ENCODE measurements around the gene CDH13.

GRCh38 chr16:82987767-82988166, 361.0 kb downstream of the CDH13 start:
- TF ChIP-seq, protein P1, sequence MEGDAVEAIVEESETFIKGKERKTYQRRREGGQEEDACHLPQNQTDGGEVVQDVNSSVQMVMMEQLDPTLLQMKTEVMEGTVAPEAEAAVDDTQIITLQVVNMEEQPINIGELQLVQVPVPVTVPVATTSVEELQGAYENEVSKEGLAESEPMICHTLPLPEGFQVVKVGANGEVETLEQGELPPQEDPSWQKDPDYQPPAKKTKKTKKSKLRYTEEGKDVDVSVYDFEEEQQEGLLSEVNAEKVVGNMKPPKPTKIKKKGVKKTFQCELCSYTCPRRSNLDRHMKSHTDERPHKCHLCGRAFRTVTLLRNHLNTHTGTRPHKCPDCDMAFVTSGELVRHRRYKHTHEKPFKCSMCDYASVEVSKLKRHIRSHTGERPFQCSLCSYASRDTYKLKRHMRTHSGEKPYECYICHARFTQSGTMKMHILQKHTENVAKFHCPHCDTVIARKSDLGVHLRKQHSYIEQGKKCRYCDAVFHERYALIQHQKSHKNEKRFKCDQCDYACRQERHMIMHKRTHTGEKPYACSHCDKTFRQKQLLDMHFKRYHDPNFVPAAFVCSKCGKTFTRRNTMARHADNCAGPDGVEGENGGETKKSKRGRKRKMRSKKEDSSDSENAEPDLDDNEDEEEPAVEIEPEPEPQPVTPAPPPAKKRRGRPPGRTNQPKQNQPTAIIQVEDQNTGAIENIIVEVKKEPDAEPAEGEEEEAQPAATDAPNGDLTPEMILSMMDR (IDR thresholded peaks at IDR 0.05; ENCODE audit: insufficient read depth, low read length): no peak
- TF ChIP-seq, protein P2, sequence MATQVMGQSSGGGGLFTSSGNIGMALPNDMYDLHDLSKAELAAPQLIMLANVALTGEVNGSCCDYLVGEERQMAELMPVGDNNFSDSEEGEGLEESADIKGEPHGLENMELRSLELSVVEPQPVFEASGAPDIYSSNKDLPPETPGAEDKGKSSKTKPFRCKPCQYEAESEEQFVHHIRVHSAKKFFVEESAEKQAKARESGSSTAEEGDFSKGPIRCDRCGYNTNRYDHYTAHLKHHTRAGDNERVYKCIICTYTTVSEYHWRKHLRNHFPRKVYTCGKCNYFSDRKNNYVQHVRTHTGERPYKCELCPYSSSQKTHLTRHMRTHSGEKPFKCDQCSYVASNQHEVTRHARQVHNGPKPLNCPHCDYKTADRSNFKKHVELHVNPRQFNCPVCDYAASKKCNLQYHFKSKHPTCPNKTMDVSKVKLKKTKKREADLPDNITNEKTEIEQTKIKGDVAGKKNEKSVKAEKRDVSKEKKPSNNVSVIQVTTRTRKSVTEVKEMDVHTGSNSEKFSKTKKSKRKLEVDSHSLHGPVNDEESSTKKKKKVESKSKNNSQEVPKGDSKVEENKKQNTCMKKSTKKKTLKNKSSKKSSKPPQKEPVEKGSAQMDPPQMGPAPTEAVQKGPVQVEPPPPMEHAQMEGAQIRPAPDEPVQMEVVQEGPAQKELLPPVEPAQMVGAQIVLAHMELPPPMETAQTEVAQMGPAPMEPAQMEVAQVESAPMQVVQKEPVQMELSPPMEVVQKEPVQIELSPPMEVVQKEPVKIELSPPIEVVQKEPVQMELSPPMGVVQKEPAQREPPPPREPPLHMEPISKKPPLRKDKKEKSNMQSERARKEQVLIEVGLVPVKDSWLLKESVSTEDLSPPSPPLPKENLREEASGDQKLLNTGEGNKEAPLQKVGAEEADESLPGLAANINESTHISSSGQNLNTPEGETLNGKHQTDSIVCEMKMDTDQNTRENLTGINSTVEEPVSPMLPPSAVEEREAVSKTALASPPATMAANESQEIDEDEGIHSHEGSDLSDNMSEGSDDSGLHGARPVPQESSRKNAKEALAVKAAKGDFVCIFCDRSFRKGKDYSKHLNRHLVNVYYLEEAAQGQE (IDR thresholded peaks at IDR 0.05; ENCODE audit: insufficient replicate concordance, low read depth): no peak
